Kidney (tissue), 14 donors: Measurements from ENCODE around the gene EMC7. TPM values are rescaled to one million over a fixed set of nuclear protein-coding genes. Genes with fewer than 3 reads are reported as not detected.
A peak's percentile ranks its signal among the peaks of the same experiment; 100 is the strongest.

Experiments
- DNase-seq, 5 donors: peaks; one replicate each; pipeline ENCODE4 v3.0.0-alpha.2; 2013 to 2020
- FAIRE-seq: peaks from 2 replicates; lab custom pipeline; 2012; peaks lifted over from hg19 to GRCh38; lab: Jason Lieb, UNC
- H3K27ac ChIP-seq, 2 donors: one replicate each; pipeline ENCODE4 v1.7.0; 2013; ENCODE audit warnings: low read depth in 2 of 2, low read length in 2 of 2, inconsistent platforms in 1 of 2
- H3K27me3 ChIP-seq: one replicate; pipeline ENCODE4 v1.7.1; 2013; ENCODE audit warnings: low read length, inconsistent platforms; ENCODE audit not compliant: control insufficient read depth, insufficient read depth
- H3K36me3 ChIP-seq, 3 donors: one replicate each; pipeline versions ENCODE4 v1.7.0 to v1.7.1; 2013; ENCODE audit warnings: low read length in 3 of 3, control low read depth in 1 of 3, inconsistent platforms in 1 of 3; ENCODE audit not compliant: insufficient read depth in 3 of 3, control insufficient read depth in 2 of 3
- H3K4me1 ChIP-seq, 3 donors: one replicate each; pipeline versions ENCODE4 v1.7.0 to v1.7.1; 2013; ENCODE audit warnings: low read length in 3 of 3, inconsistent platforms in 1 of 3, low read depth in 1 of 3; ENCODE audit not compliant: control insufficient read depth in 2 of 3, insufficient read depth in 2 of 3
- H3K4me3 ChIP-seq, 3 donors: one replicate each; pipeline versions ENCODE4 v1.7.0 to v1.8.1; 2013; ENCODE audit warnings: low read length in 3 of 3, control low read depth in 1 of 3, inconsistent platforms in 1 of 3
- H3K9ac ChIP-seq, 3 donors: one replicate each; pipeline versions ENCODE4 v1.7.0 to v1.7.1; 2013; ENCODE audit warnings: low read length in 3 of 3, control low read depth in 1 of 3, inconsistent platforms in 1 of 3
- H3K9me3 ChIP-seq, 3 donors: one replicate each; pipeline versions ENCODE4 v1.7.0 to v1.7.1; 2013; ENCODE audit warnings: low read length in 3 of 3, control low read depth in 1 of 3, inconsistent platforms in 1 of 3; ENCODE audit not compliant: control insufficient read depth in 2 of 3, insufficient read depth in 1 of 3
- intact Hi-C: fragments of 100-400 bp; cut with DNase I; formaldehyde crosslinking; loops from one replicate; pipeline ENCODE4 v1.11.1; 2022
- polyA plus RNA-seq: library from polyadenylated mRNA; stranded (reverse); fragments of 350-450 nt; fragmentation: Illumina TruSeq; extraction: RNeasy Lipid Tissue Mini Kit (QIAGEN cat#74804); gene quantifications from one replicate; pipeline ENCODE4 v1.2.3, GENCODE V29; 2014; ENCODE audit warnings: low read depth, low replicate concordance; ENCODE audit not compliant: insufficient read depth
- total RNA-seq: library from RNA; stranded (reverse); fragmentation: NEBNext Ultra II Directional; extraction: Animal tissue kit (Norgen Biotek cat#: 25700); gene quantifications from one replicate; pipeline ENCODE4 v1.2.1, GENCODE V29; 2021
- TF ChIP-seq, protein P1 (sequence below): IDR thresholded peaks from 3 replicates; pipeline ENCODE4 v1.5.1; 2012; ENCODE audit warnings: mild to moderate bottlenecking, moderate library complexity, borderline replicate concordance; ENCODE audit not compliant: insufficient read depth; ENCODE audit errors: extremely low read depth
- donor health status: control.
- donor health status: control.
- donor health status: control.
- donor health status: control.
- donor health status: control.
- donor health status: DM: yes; HTN: yes; CAD: no.
- donor health status: Normal renal cell carcinoma (clear cell type).

Gene EMC7
- total and polyA plus RNA-seq, 2 donors from 2014 or later, result 73.1 to 125 TPM

DNA sequence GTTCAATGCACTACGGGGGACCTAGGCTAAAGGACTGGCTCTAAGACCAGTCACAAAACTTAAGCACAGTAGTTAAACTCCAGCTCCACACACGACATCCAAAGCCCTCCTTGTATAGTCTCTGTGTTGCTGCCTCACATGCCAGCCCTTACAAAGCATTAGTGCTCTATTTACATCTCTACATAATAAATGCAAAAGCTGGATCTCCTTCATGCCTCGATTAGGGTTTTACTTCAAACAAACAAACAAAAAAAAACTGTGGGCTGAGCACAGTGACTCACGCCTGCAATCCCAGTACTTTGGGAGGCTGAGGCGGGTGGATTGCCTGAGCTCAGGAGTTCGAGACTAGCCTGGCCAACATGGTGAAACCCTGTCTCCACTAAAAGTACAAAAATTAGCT, 9.8 kb upstream of the EMC7 start:
- intact Hi-C loops, result no loop called here
- TF ChIP-seq, protein P1, sequence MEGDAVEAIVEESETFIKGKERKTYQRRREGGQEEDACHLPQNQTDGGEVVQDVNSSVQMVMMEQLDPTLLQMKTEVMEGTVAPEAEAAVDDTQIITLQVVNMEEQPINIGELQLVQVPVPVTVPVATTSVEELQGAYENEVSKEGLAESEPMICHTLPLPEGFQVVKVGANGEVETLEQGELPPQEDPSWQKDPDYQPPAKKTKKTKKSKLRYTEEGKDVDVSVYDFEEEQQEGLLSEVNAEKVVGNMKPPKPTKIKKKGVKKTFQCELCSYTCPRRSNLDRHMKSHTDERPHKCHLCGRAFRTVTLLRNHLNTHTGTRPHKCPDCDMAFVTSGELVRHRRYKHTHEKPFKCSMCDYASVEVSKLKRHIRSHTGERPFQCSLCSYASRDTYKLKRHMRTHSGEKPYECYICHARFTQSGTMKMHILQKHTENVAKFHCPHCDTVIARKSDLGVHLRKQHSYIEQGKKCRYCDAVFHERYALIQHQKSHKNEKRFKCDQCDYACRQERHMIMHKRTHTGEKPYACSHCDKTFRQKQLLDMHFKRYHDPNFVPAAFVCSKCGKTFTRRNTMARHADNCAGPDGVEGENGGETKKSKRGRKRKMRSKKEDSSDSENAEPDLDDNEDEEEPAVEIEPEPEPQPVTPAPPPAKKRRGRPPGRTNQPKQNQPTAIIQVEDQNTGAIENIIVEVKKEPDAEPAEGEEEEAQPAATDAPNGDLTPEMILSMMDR, result no peak
- DNase-seq, result no peak
- H3K27me3 ChIP-seq, result no peaks in the 10 kb centered on the region
- no peaks in the 10 kb centered on the region for H3K4me1 ChIP-seq
- FAIRE-seq, result no peak
- no peaks in the 10 kb centered on the region for H3K36me3 ChIP-seq
- H3K4me3 ChIP-seq, result no peak overlapping the region
- H3K9ac ChIP-seq, result no peak overlapping the region
- no peaks in the 10 kb centered on the region for H3K9me3 ChIP-seq
- H3K27ac ChIP-seq, result no peak overlapping the region

GRCh38 chr15:34109797-34110663, 8.4 kb upstream of the EMC7 start:
- intact Hi-C loops, result no loop called here
- TF ChIP-seq, protein P1, result peak; percentile 42
- no peak overlapping the region for H3K27ac ChIP-seq
- no peak overlapping the region for H3K9ac ChIP-seq
- FAIRE-seq (no peak), DNase-seq (peak in 2 of 5 donors; percentile 34 to 62)
- no peaks in the 10 kb centered on the region for H3K9me3 ChIP-seq
- H3K4me1 ChIP-seq, result no peaks in the 10 kb centered on the region
- no peaks in the 10 kb centered on the region for H3K36me3 ChIP-seq
- no peaks in the 10 kb centered on the region for H3K27me3 ChIP-seq
- no peak overlapping the region for H3K4me3 ChIP-seq

- no peak overlapping the region for H3K9ac ChIP-seq
- no peaks in the 10 kb centered on the region for H3K27me3 ChIP-seq
- TF ChIP-seq, protein P1, result no peak
- peaks cover 0 to 5% (median 0%) of the 10 kb centered on the region in 3 donors for H3K4me1 ChIP-seq
- no peaks in the 10 kb centered on the region for H3K9me3 ChIP-seq
- no peaks in the 10 kb centered on the region for H3K36me3 ChIP-seq
- H3K4me3 ChIP-seq, result no peak overlapping the region
- H3K27ac ChIP-seq, result no peak overlapping the region
- DNase-seq (no peak), FAIRE-seq (no peak)
- intact Hi-C loops, result no loop called here
Measured at GRCh38 chr15:34107315-34107714, 5.7 kb upstream of the EMC7 start.
